Gastroesophageal sphincter (tissue), 4 donors: ENCODE measurements around the gene OR6N2. TPM values are rescaled to one million over a fixed set of nuclear protein-coding genes. Genes with fewer than 3 reads are reported as not detected.

Experiments
- small RNA-seq, 4 donors: library from RNA; depleted of rRNA; stranded (forward); fragments of <200 nt; gene quantifications; one replicate each; pipeline ENCODE3, GENCODE V24; 2016
- total RNA-seq, 4 donors: library from RNA; depleted of rRNA; stranded (reverse); fragments of >200 nt; gene quantifications; one replicate each; pipeline ENCODE4 v1.1.0, GENCODE V29; 2016

The OR6N2 gene
- total RNA-seq, 4 donors from 2014 or later = not detected

Small RNAs within 50 kb of the gene (small RNA-seq; reads per million reads assigned to genes)
- 0 reads per million in 4 donors for gene OR2AQ1P

Other genes starting within 250 kb of the OR6N2 start
- not detected for gene OR6Y1, start 226.8 kb downstream of the OR6N2 start, total RNA-seq
- not detected for gene OR6P1, start 210.6 kb downstream of the OR6N2 start, total RNA-seq
- gene OR10X1, start 201.3 kb downstream of the OR6N2 start, total RNA-seq = not detected
- not detected for gene OR10Z1, start 175.9 kb downstream of the OR6N2 start, total RNA-seq
- under 1 TPM in 2 of 4 donors, not detected in 2; 0.05 to 0.16 TPM for gene SPTA1, start 94.5 kb downstream of the OR6N2 start, total RNA-seq
- gene OR6K2, start 80.6 kb downstream of the OR6N2 start, total RNA-seq = not detected
- under 1 TPM in 1 of 4 donors, not detected in 3; 0.35 TPM for gene OR6K3, start 60.5 kb downstream of the OR6N2 start, total RNA-seq
- gene OR6K6, start 26.5 kb downstream of the OR6N2 start, total RNA-seq = not detected
- gene OR6N1, start 9.0 kb downstream of the OR6N2 start, total RNA-seq = not detected
- 10 to 100 TPM in 1 of 4 donors, 1 to 10 TPM in 1, under 1 TPM in 1, not detected in 1; 0.73 to 10.5 (median 8.6) TPM for gene MNDA, start 50.1 kb upstream of the OR6N2 start, total RNA-seq
- gene PYHIN1, start 150.3 kb upstream of the OR6N2 start, total RNA-seq = 1 to 10 TPM in 2 of 4 donors, under 1 TPM in 1, not detected in 1; 0.84 to 2.0 (median 1.2) TPM
- gene IFI16, start 228.7 kb upstream of the OR6N2 start, total RNA-seq = 10 to 100 TPM; 25.2 to 73.4 (median 47.5) TPM